Naive thymus-derived CD4-positive, alpha-beta T cell (primary cell): ENCODE results near the gene CRX. TPM values are rescaled to one million over a fixed set of nuclear protein-coding genes. Genes with fewer than 3 reads are reported as not detected.
"Not testable (repeated sequence)": the region's sequence is repeated elsewhere in the genome, so short reads cannot be mapped to it uniquely, and the experiment has no call there.

Experiments used
- ATAC-seq: fragments of 150-1000 bp; cut with Tn5 transposase; 2 replicates; pipeline ENCODE4 v1.10.0; 2021; ENCODE audit warnings: mild to moderate bottlenecking, moderate library complexity
- CTCF ChIA-PET: fragments of 350-600 bp; sonication (Branson Sonifier 250); formaldehyde crosslinking; loops from one replicate; lab custom pipeline; 2021; ENCODE audit warnings: antibody characterized with exemption; lab: Charles Lee
- POLR2A ChIA-PET: fragments of 350-600 bp; sonication (Branson Sonifier 250); formaldehyde crosslinking; loops from one replicate; lab custom pipeline; 2021; ENCODE audit warnings: antibody characterized with exemption, inconsistent platforms; lab: Charles Lee
- DNase-seq, 9 donors: peaks; one replicate each; pipeline versions ENCODE4 v3.0.0 to v3.0.0-alpha.2; 2020 to 2022; ENCODE audit warnings: mixed read lengths in 1 of 9
- H3K27ac ChIP-seq: one replicate; pipeline ENCODE4 v1.7.0; 2013; ENCODE audit warnings: mild to moderate bottlenecking, low read depth, low read length, moderate library complexity
- H3K27me3 ChIP-seq, 2 donors: one replicate each; pipeline ENCODE4 v1.7.0; 2013; ENCODE audit warnings: low read length in 2 of 2, mild to moderate bottlenecking in 2 of 2, moderate library complexity in 2 of 2; ENCODE audit not compliant: control insufficient read depth in 2 of 2, insufficient read depth in 2 of 2
- H3K36me3 ChIP-seq, 3 experiments: 1 replicate in 2 of 3; 2 replicates in 1 of 3; pipeline ENCODE4 v1.7.0; 2013; ENCODE audit warnings: low read length in 3 of 3, mild to moderate bottlenecking in 3 of 3, moderate library complexity in 1 of 3; ENCODE audit not compliant: insufficient read depth in 3 of 3, control insufficient read depth in 2 of 3
- H3K4me1 ChIP-seq, 2 donors: one replicate each; pipeline ENCODE4 v1.7.0; 2013; ENCODE audit warnings: low read length in 2 of 2, mild to moderate bottlenecking in 2 of 2, moderate library complexity in 1 of 2; ENCODE audit not compliant: control insufficient read depth in 2 of 2, insufficient read depth in 2 of 2
- H3K4me3 ChIP-seq: 2 replicates; pipeline ENCODE4 v1.7.0; 2013; ENCODE audit warnings: mild to moderate bottlenecking, low read length
- H3K9me3 ChIP-seq, 3 experiments: 1 replicate in 2 of 3; 2 replicates in 1 of 3; pipeline ENCODE4 v1.7.0; 2013; ENCODE audit warnings: low read length in 3 of 3; ENCODE audit not compliant: control insufficient read depth in 2 of 3
- H3K27ac Mint-ChIP-seq, 9 donors: one replicate each; pipeline ENCODE4 v1.8.0; 2020 to 2022; ENCODE audit warnings: mixed read lengths in 9 of 9, mild to moderate bottlenecking in 8 of 9, moderate library complexity in 5 of 9, inconsistent platforms in 2 of 9
- H3K27me3 Mint-ChIP-seq, 5 donors: one replicate each; pipeline ENCODE4 v1.8.0; 2021 to 2022; ENCODE audit warnings: mixed read lengths in 5 of 5, mild to moderate bottlenecking in 1 of 5
- H3K36me3 Mint-ChIP-seq, 5 donors: one replicate each; pipeline ENCODE4 v1.8.0; 2020 to 2022; ENCODE audit warnings: mixed read lengths in 5 of 5, mild to moderate bottlenecking in 3 of 5, inconsistent platforms in 1 of 5
- H3K4me1 Mint-ChIP-seq, 7 donors: one replicate each; pipeline ENCODE4 v1.8.0; 2020 to 2022; ENCODE audit warnings: mixed read lengths in 7 of 7, mild to moderate bottlenecking in 3 of 7, inconsistent platforms in 1 of 7
- H3K4me3 Mint-ChIP-seq, 10 donors: one replicate each; pipeline ENCODE4 v1.8.0; 2020 to 2022; ENCODE audit warnings: mild to moderate bottlenecking in 10 of 10, mixed read lengths in 10 of 10, moderate library complexity in 6 of 10, inconsistent platforms in 2 of 10
- H3K9me3 Mint-ChIP-seq, 11 donors: one replicate each; pipeline ENCODE4 v1.8.0; 2020 to 2022; ENCODE audit warnings: mixed read lengths in 11 of 11, mild to moderate bottlenecking in 4 of 11, inconsistent platforms in 1 of 11, moderate library complexity in 1 of 11
- intact Hi-C, 2 donors: fragments of 100-400 bp; cut with micrococcal nuclease; formaldehyde crosslinking; loops; one replicate each; pipeline ENCODE4 v1.15.1; 2023
- polyA plus RNA-seq, 2 donors: library from polyadenylated mRNA; unstranded; fragments of 300-500 nt; fragmentation: Illumina TruSeq; gene quantifications; one replicate each; pipeline ENCODE4 v1.2.3, GENCODE V29; 2021
- total RNA-seq, 6 experiments: library from RNA in 5 of 6; stranded (reverse) in 5 of 6; gene quantifications; 1 replicate in 5 of 6; 2 replicates in 1 of 6; pipeline ENCODE4 v1.2.3 and lab custom pipeline; 2021 to 2026

CRX gene
- total and polyA plus RNA-seq, 7 experiments from 2014 or later = not detected

GRCh38 chr19:47859838-47860237 is 38.1 kb downstream of the CRX start:
- DNase-seq, H3K36me3 Mint-ChIP-seq, H3K27ac ChIP-seq, H3K27me3 ChIP-seq, H3K4me3 ChIP-seq, H3K36me3 ChIP-seq, CTCF ChIA-PET, H3K27ac Mint-ChIP-seq, H3K9me3 Mint-ChIP-seq, H3K4me1 ChIP-seq, H3K4me1 Mint-ChIP-seq, ATAC-seq, intact Hi-C loops, H3K9me3 ChIP-seq, POLR2A ChIA-PET, H3K4me3 Mint-ChIP-seq: not testable (repeated sequence)
- peaks cover 8 to 25% (median 13%) of the 10 kb centered on the region in 5 donors for H3K27me3 Mint-ChIP-seq

- peak overlapping the region in 1 of 9 donors; percentile 17 for H3K27ac Mint-ChIP-seq
- H3K27ac ChIP-seq = no peak overlapping the region
- H3K4me3 Mint-ChIP-seq = no peak overlapping the region
- H3K27me3 ChIP-seq = no peaks in the 10 kb centered on the region
- no peaks in the 10 kb centered on the region for H3K4me1 ChIP-seq
- CTCF ChIA-PET = no interaction called here
- no peak for ATAC-seq
- no peaks in the 10 kb centered on the region for H3K36me3 Mint-ChIP-seq
- intact Hi-C loops = no loop called here
- H3K9me3 ChIP-seq = no peaks in the 10 kb centered on the region
- peaks cover 0 to 3% (median 0%) of the 10 kb centered on the region in 7 donors for H3K4me1 Mint-ChIP-seq
- no peak for DNase-seq
- peaks cover 8 to 30% (median 13%) of the 10 kb centered on the region in 5 donors for H3K27me3 Mint-ChIP-seq
- H3K4me3 ChIP-seq = no peak overlapping the region
- peaks cover 0 to 3% (median 0%) of the 10 kb centered on the region in 11 donors for H3K9me3 Mint-ChIP-seq
- POLR2A ChIA-PET = no interaction called here
- no peaks in the 10 kb centered on the region for H3K36me3 ChIP-seq
Measured at GRCh38 chr19:47860602-47861297, 39.0 kb downstream of the CRX start.

GRCh38 chr19:47861630-47862029 is 39.9 kb downstream of the CRX start:
- H3K27ac Mint-ChIP-seq = no peak overlapping the region
- no peaks in the 10 kb centered on the region for H3K4me1 Mint-ChIP-seq
- POLR2A ChIA-PET = no interaction called here
- Histone ChIP-seq H3K27me3 (no peaks in the 10 kb centered on the region), H3K27ac (no peak overlapping the region), H3K36me3 (no peaks in the 10 kb centered on the region), H3K9me3 (no peaks in the 10 kb centered on the region), H3K4me1 (no peaks in the 10 kb centered on the region), H3K4me3 (no peak overlapping the region)
- peaks cover 7 to 30% (median 13%) of the 10 kb centered on the region in 5 donors for H3K27me3 Mint-ChIP-seq
- CTCF ChIA-PET = no interaction called here
- H3K4me3 Mint-ChIP-seq = no peak overlapping the region
- ATAC-seq = no peak
- no peak for DNase-seq
- peaks cover 0 to 3% (median 0%) of the 10 kb centered on the region in 11 donors for H3K9me3 Mint-ChIP-seq
- H3K36me3 Mint-ChIP-seq = no peaks in the 10 kb centered on the region
- intact Hi-C loops = loop anchor here in 1 of 2 donors (2.0 kb wide), 1 partner anchor 71 kb away; no protein-coding TSS in a partner anchor

- Histone ChIP-seq H3K4me3 (no peak overlapping the region), H3K27me3 (no peaks in the 10 kb centered on the region), H3K9me3 (no peaks in the 10 kb centered on the region), H3K4me1 (no peaks in the 10 kb centered on the region), H3K27ac (no peak overlapping the region), H3K36me3 (no peaks in the 10 kb centered on the region)
- peaks cover 0 to 3% (median 0%) of the 10 kb centered on the region in 11 donors for H3K9me3 Mint-ChIP-seq
- no peaks in the 10 kb centered on the region for H3K36me3 Mint-ChIP-seq
- POLR2A ChIA-PET = no interaction called here
- peak; percentile 50 to 87 (median 78) for DNase-seq
- no peaks in the 10 kb centered on the region for H3K4me1 Mint-ChIP-seq
- peak; percentile 91 for ATAC-seq
- CTCF ChIA-PET = interaction anchor here (1.2 to 1.8 kb wide), 2 partner anchors 8 to 72 kb away, joined by 3 to 4 read pairs; no protein-coding TSS in a partner anchor
- peak overlapping the region in 1 of 9 donors; percentile 54 for H3K27ac Mint-ChIP-seq
- intact Hi-C loops = loop anchor here (1.0 to 2.0 kb wide), 2 partner anchors 50 to 73 kb away; no protein-coding TSS in a partner anchor
- peaks cover 7 to 28% (median 13%) of the 10 kb centered on the region in 5 donors for H3K27me3 Mint-ChIP-seq
- H3K4me3 Mint-ChIP-seq = no peak overlapping the region
Measured at GRCh38 chr19:47863514-47863936, 41.8 kb downstream of the CRX start.

- no peak overlapping the region for H3K27ac Mint-ChIP-seq
- no peaks in the 10 kb centered on the region for H3K9me3 ChIP-seq
- H3K9me3 Mint-ChIP-seq = peaks cover 0 to 3% (median 0%) of the 10 kb centered on the region in 11 donors
- H3K4me3 Mint-ChIP-seq = no peak overlapping the region
- POLR2A ChIA-PET = no interaction called here
- peaks cover 0 to 4% (median 3%) of the 10 kb centered on the region in 7 donors for H3K4me1 Mint-ChIP-seq
- H3K27ac ChIP-seq = no peak overlapping the region
- CTCF ChIA-PET = interaction anchor here (0.7 to 0.9 kb wide), 4 partner anchors 12 to 291 kb away, joined by 3 to 4 read pairs (median 4); no protein-coding TSS in a partner anchor
- ATAC-seq (no peak), DNase-seq (no peak)
- no peaks in the 10 kb centered on the region for H3K36me3 ChIP-seq
- intact Hi-C loops = no loop called here
- H3K27me3 Mint-ChIP-seq = peaks cover 8 to 27% (median 13%) of the 10 kb centered on the region in 5 donors
- no peaks in the 10 kb centered on the region for H3K27me3 ChIP-seq
- no peak overlapping the region for H3K4me3 ChIP-seq
- no peaks in the 10 kb centered on the region for H3K36me3 Mint-ChIP-seq
- H3K4me1 ChIP-seq = no peaks in the 10 kb centered on the region
Measured at GRCh38 chr19:47865166-47865565, 43.4 kb downstream of the CRX start.

- no peaks in the 10 kb centered on the region for H3K4me1 Mint-ChIP-seq
- DNase-seq (no peak), ATAC-seq (no peak)
- ChIA-PET CTCF (no interaction called here), POLR2A (no interaction called here)
- Histone ChIP-seq H3K27me3 (no peaks in the 10 kb centered on the region), H3K9me3 (no peaks in the 10 kb centered on the region), H3K4me1 (no peaks in the 10 kb centered on the region), H3K4me3 (no peak overlapping the region), H3K27ac (no peak overlapping the region), H3K36me3 (no peaks in the 10 kb centered on the region)
- H3K4me3 Mint-ChIP-seq = no peak overlapping the region
- peaks cover 0 to 3% (median 0%) of the 10 kb centered on the region in 5 donors for H3K36me3 Mint-ChIP-seq
- intact Hi-C loops = no loop called here
- H3K27ac Mint-ChIP-seq = no peak overlapping the region
- H3K27me3 Mint-ChIP-seq = peaks cover 2 to 31% (median 20%) of the 10 kb centered on the region in 5 donors
- peaks cover 0 to 5% (median 3%) of the 10 kb centered on the region in 11 donors for H3K9me3 Mint-ChIP-seq
Measured at GRCh38 chr19:47878906-47879305, 57.2 kb downstream of the CRX start.
